Measurements from ENCODE around the gene ST3GAL4. TPM values are rescaled to one million over a fixed set of nuclear protein-coding genes. Genes with fewer than 3 reads are reported as not detected.
"Not testable (repeated sequence)": the region's sequence is repeated elsewhere in the genome, so short reads cannot be mapped to it uniquely, and the experiment has no call there.

The ST3GAL4 gene
- total RNA-seq, 1 donor from 2014 or later: 61.7 TPM

DNA sequence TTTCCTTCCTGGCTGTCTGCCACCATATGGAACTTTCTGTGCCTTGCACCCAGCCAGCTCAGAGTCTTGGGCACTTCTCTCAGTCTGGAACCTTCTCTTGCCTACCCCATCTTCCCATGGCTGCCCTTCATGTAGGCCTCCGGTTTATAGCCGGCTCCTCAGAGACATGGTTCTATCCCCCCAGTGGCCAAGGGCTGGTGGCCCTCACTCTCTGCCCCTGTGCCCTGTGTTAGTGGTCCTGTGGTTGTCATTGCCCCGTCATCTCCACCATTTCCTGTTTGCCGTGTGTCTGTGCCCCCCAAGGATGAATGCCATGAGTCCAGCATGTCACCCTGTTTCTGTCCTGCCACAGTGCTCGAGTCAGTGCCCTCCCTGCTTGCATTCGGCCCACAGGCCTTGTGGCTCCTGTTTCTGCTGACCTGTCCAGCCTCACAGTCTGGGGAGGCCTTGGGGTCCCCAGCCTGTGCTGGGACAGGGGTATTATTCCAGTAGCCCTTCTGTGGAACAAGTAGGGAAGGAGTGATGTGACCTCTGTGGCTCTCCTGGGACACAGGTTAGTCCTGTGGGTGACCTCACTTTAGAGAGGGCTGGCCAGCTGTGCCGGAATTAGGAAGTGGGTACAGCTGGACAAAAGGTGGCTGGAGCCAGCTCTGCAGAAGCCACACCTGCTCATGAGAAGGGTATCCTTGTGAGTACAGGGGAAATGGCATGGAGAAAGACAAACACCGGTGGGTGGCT lies 30.7 kb downstream of the ST3GAL4 start:
- DNase-seq: no peak
- Histone ChIP-seq H3K4me1 (peaks cover 71% of the 10 kb centered on the region), H3K36me3 (no peaks in the 10 kb centered on the region), H3K27ac (replicated peaks) (peak overlapping the region; percentile 77), H3K4me3 (no peak overlapping the region), H3K9me3 (replicated peaks) (no peaks in the 10 kb centered on the region), H3K27me3 (ENCODE audit: low read depth) (no peaks in the 10 kb centered on the region)
- TF ChIP-seq, protein P1, sequence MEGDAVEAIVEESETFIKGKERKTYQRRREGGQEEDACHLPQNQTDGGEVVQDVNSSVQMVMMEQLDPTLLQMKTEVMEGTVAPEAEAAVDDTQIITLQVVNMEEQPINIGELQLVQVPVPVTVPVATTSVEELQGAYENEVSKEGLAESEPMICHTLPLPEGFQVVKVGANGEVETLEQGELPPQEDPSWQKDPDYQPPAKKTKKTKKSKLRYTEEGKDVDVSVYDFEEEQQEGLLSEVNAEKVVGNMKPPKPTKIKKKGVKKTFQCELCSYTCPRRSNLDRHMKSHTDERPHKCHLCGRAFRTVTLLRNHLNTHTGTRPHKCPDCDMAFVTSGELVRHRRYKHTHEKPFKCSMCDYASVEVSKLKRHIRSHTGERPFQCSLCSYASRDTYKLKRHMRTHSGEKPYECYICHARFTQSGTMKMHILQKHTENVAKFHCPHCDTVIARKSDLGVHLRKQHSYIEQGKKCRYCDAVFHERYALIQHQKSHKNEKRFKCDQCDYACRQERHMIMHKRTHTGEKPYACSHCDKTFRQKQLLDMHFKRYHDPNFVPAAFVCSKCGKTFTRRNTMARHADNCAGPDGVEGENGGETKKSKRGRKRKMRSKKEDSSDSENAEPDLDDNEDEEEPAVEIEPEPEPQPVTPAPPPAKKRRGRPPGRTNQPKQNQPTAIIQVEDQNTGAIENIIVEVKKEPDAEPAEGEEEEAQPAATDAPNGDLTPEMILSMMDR (IDR thresholded peaks at IDR 0.05; ENCODE audit: borderline replicate concordance): no peak
- intact Hi-C loops (cut with micrococcal nuclease): no loop called here

DNA sequence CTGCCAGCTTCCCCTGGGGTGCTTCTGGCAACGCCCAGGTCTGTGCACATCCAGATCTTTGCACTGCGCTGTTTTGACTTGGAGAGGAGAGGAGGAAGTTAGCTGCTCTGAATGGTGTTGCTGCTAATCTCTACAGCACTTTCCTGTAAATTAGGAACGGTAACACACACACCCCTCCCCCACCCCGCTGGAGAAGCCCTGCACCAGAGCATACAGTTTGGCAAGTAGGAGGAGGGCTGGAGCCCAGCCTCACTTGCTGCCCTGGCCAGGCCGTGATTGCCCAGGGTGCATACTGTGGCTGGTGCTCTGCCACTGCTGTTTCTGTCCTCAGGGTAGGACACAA lies 31.2 kb downstream of the ST3GAL4 start:
- intact Hi-C loops (cut with micrococcal nuclease); H3K36me3 ChIP-seq; H3K4me3 ChIP-seq; H3K27me3 ChIP-seq (ENCODE audit: low read depth); H3K9me3 ChIP-seq (replicated peaks): not testable (repeated sequence)
- H3K27ac ChIP-seq (replicated peaks): peak overlapping the region; percentile 77
- peak; percentile 68 for DNase-seq
- H3K4me1 ChIP-seq: peaks cover 74% of the 10 kb centered on the region

DNA sequence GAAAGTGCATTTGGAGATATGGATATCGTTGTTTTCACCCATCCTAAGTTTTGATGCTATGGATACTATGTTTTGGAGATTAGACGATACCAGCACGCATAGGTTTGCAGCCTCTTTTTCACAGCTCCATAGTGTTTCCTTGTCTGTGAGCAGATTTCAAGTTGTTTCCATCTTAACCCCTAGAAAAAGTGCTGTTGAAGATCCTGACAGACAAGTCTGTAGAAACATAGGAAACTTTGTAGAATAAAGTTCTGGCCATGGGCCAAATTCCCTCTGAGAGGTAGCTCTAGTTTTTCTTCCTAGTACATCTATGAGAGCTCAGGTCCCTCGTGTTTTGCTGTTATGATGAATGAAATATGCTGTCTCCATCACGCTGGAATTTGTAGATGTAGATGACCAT lies 32.4 kb downstream of the ST3GAL4 start:
- Histone ChIP-seq H3K27ac (replicated peaks) (peak overlapping the region; percentile 77), H3K27me3 (ENCODE audit: low read depth) (no peaks in the 10 kb centered on the region), H3K4me1 (peaks cover 77% of the 10 kb centered on the region), H3K4me3 (no peak overlapping the region), H3K36me3 (no peaks in the 10 kb centered on the region), H3K9me3 (replicated peaks) (no peaks in the 10 kb centered on the region)
- TF ChIP-seq, protein P1 (IDR thresholded peaks at IDR 0.05; ENCODE audit: borderline replicate concordance): no peak
- intact Hi-C loops (cut with micrococcal nuclease): no loop called here
- no peak for DNase-seq

DNA sequence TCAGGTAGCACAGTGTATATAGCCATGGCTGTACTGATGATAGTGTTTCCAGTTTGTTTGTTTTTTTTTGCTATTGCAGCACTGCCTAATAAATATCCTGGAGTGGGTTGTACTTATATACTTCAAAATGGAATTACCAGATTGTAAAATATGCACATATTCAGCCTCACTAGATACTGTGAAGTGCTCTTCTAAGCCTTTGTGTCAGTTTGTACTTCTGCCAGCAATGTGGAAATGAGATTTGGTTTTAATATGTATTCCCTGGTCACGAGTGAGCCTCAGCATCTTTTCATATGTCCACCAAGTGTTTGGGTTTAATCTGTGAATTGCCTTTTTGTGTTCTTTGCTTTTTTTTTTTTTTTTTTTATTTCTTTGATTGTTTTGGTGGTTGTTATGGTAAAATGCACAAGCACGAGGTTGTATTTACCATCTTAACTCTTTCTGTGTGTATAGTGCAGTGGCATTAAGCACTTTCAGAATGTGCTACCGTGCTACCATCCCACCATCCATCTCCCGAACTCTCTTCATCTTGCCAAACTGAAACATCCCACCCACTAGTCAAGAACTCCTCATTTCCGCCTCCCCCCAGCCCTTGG lies 34.9 kb downstream of the ST3GAL4 start:
- no peak overlapping the region for H3K4me3 ChIP-seq

DNA sequence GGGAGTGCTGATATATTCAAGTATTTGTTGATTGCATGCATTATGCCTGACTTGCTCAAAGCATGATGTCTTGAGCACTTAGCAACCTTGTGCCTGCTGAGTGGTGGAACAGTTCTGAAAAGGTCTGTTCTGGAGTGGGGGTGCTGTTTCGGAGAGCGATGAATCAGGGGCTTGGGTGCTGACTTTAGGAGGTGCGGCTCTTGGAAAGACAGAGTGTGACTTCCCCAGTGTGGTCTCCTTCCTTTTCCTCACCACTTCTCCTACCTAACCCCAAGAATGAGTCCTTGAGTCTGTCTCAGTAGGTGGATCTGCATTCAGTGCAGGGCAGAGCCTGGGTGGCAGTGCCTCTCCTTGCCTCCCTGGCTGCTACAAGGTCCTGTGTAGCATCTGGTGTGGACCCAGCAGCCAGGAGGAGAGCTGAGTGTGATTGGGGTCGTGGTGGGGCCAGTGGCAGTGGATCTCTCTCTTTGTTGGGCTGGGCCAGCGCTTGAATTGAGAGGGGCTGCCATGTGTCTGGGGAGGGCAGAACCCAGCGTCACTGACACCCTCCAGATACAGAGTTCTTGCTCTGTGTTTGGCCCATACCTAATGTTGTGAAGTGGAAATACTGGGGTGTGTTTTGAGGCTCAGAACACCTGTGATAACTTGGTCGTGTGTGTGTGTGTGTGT lies 35.9 kb downstream of the ST3GAL4 start:
- intact Hi-C loops (cut with micrococcal nuclease): no loop called here
- H3K27me3 ChIP-seq (ENCODE audit: low read depth): no peaks in the 10 kb centered on the region
- peaks cover 75% of the 10 kb centered on the region for H3K4me1 ChIP-seq
- DNase-seq: no peak
- no peaks in the 10 kb centered on the region for H3K36me3 ChIP-seq
- H3K9me3 ChIP-seq (replicated peaks): no peaks in the 10 kb centered on the region
- H3K4me3 ChIP-seq: no peak overlapping the region
- H3K27ac ChIP-seq (replicated peaks): peak overlapping the region; percentile 90
- TF ChIP-seq, protein P1 (IDR thresholded peaks at IDR 0.05; ENCODE audit: borderline replicate concordance): no peak

More for the DNA sequence above, 34.9 kb downstream of the ST3GAL4 start:
- no peaks in the 10 kb centered on the region for H3K27me3 ChIP-seq (ENCODE audit: low read depth)
- no peaks in the 10 kb centered on the region for H3K36me3 ChIP-seq
- peak overlapping the region; percentile 90 for H3K27ac ChIP-seq (replicated peaks)
- intact Hi-C loops (cut with micrococcal nuclease): no loop called here
- no peaks in the 10 kb centered on the region for H3K9me3 ChIP-seq (replicated peaks)
- H3K4me1 ChIP-seq: peaks cover 81% of the 10 kb centered on the region
- TF ChIP-seq, protein P1 (IDR thresholded peaks at IDR 0.05; ENCODE audit: borderline replicate concordance): no peak
- no peak for DNase-seq

Measured in left ventricle myocardium inferior (tissue), 1 donor.